ENCODE measurements around the gene LCP2. TPM values are rescaled to one million over a fixed set of nuclear protein-coding genes. Genes with fewer than 3 reads are reported as not detected.
"Not testable (repeated sequence)": the region's sequence is repeated elsewhere in the genome, so short reads cannot be mapped to it uniquely, and the experiment has no call there.

The LCP2 gene
- total RNA-seq, 1 donor from 2014 or later = 82.9 TPM

- no peaks in the 10 kb centered on the region for H3K27me3 ChIP-seq (ENCODE audit: low read depth)
- peaks cover 58% of the 10 kb centered on the region for H3K36me3 ChIP-seq
- DNase-seq (no peak), ATAC-seq (no peak)
- no peak for TF ChIP-seq CTCF (IDR thresholded peaks at IDR 0.05)
- H3K4me3 ChIP-seq = no peak overlapping the region
- intact Hi-C loops (cut with DNase I) = no loop called here
- no peaks in the 10 kb centered on the region for H3K9me3 ChIP-seq
- no peaks in the 10 kb centered on the region for H3K4me1 ChIP-seq
- H3K27ac ChIP-seq = no peak overlapping the region
Measured at GRCh38 chr5:170246126-170246870, 51.3 kb downstream of the LCP2 start.

GRCh38 chr5:170245436-170245835, 52.1 kb downstream of the LCP2 start:
- H3K9me3 ChIP-seq; intact Hi-C loops (cut with DNase I); H3K4me1 ChIP-seq; H3K4me3 ChIP-seq; DNase-seq; H3K27ac ChIP-seq; ATAC-seq; H3K27me3 ChIP-seq (ENCODE audit: low read depth): not testable (repeated sequence)
- H3K36me3 ChIP-seq = peaks cover 49% of the 10 kb centered on the region

GRCh38 chr5:170238456-170239196, 59.0 kb downstream of the LCP2 start:
- TF ChIP-seq CTCF (IDR thresholded peaks at IDR 0.05) = no peak
- Histone ChIP-seq H3K27ac (no peak overlapping the region), H3K4me1 (no peaks in the 10 kb centered on the region), H3K4me3 (no peak overlapping the region), H3K9me3 (no peaks in the 10 kb centered on the region), H3K36me3 (no peaks in the 10 kb centered on the region), H3K27me3 (ENCODE audit: low read depth) (no peaks in the 10 kb centered on the region)
- intact Hi-C loops (cut with DNase I) = no loop called here
- ATAC-seq = no peak
- no peak for DNase-seq

- no peak for TF ChIP-seq CTCF (IDR thresholded peaks at IDR 0.05)
- H3K27me3 ChIP-seq (ENCODE audit: low read depth) = no peaks in the 10 kb centered on the region
- H3K4me3 ChIP-seq = no peak overlapping the region
- H3K9me3 ChIP-seq = no peaks in the 10 kb centered on the region
- no peak for DNase-seq
- no peaks in the 10 kb centered on the region for H3K4me1 ChIP-seq
- no peak for ATAC-seq
- intact Hi-C loops (cut with DNase I) = no loop called here
- no peaks in the 10 kb centered on the region for H3K36me3 ChIP-seq
- no peak overlapping the region for H3K27ac ChIP-seq
Measured at GRCh38 chr5:170235876-170236864, 61.4 kb downstream of the LCP2 start.

- Histone ChIP-seq H3K9me3 (no peaks in the 10 kb centered on the region), H3K4me1 (no peaks in the 10 kb centered on the region), H3K27me3 (ENCODE audit: low read depth) (no peaks in the 10 kb centered on the region), H3K4me3 (no peak overlapping the region), H3K27ac (no peak overlapping the region), H3K36me3 (no peaks in the 10 kb centered on the region)
- ATAC-seq (no peak), DNase-seq (no peak)
- no peak for TF ChIP-seq CTCF (IDR thresholded peaks at IDR 0.05)
- intact Hi-C loops (cut with DNase I) = no loop called here
Measured at GRCh38 chr5:170233358-170233892, 64.2 kb downstream of the LCP2 start.
